Cardiac septum (tissue), 1 donor: ENCODE results near the gene MYBPHL. TPM values are rescaled to one million over a fixed set of nuclear protein-coding genes. Genes with fewer than 3 reads are reported as not detected.
A peak's percentile ranks its signal among the peaks of the same experiment; 100 is the strongest.

ENCODE experiments used
- DNase-seq: peaks from one replicate; pipeline ENCODE4 v3.0.0-alpha.2; 2020; ENCODE audit warnings: low spot score
- intact Hi-C: fragments of 100-400 bp; cut with DNase I; formaldehyde crosslinking; loops from one replicate; pipeline ENCODE4 v1.14.0; 2022
- total RNA-seq: library from RNA; stranded (reverse); fragmentation: NEBNext Ultra II Directional; extraction: Animal tissue kit (Norgen Biotek cat#: 25700); gene quantifications from one replicate; pipeline ENCODE4 v1.2.1, GENCODE V29; 2021
- donor health status: DM: no; HTN: no; CAD: no.

Gene MYBPHL
- total RNA-seq, 1 donor from 2014 or later = 1.2 TPM

GRCh38 chr1:109247401-109248365, 59.1 kb downstream of the MYBPHL start:
- intact Hi-C loops = no loop called here

GRCh38 chr1:109246141-109246551, 60.7 kb downstream of the MYBPHL start:
- intact Hi-C loops = no loop called here
- peak; percentile 51 for DNase-seq

More at GRCh38 chr1:109247401-109248365, 59.1 kb downstream of the MYBPHL start:
- DNase-seq = peak; percentile 65

- peak; percentile 41 for DNase-seq
- intact Hi-C loops = no loop called here
Measured at GRCh38 chr1:109243860-109244552, 62.8 kb downstream of the MYBPHL start.

- intact Hi-C loops = no loop called here
- DNase-seq = peak; percentile 36
Measured at GRCh38 chr1:109243221-109243620, 63.6 kb downstream of the MYBPHL start.

GRCh38 chr1:109242387-109242786, 64.4 kb downstream of the MYBPHL start:
- intact Hi-C loops = no loop called here
- DNase-seq = peak; percentile 50

Other genes starting within 250 kb of the MYBPHL start
- 65.0 TPM for gene TAF13, start 231.0 kb downstream of the MYBPHL start, total RNA-seq
- 37.4 TPM for gene TMEM167B, start 216.2 kb downstream of the MYBPHL start, total RNA-seq
- 0.30 TPM for gene ELAPOR1, start 192.9 kb downstream of the MYBPHL start, total RNA-seq
- gene SARS1, start 93.1 kb downstream of the MYBPHL start, total RNA-seq = 104 TPM
- 7.1 TPM for gene CELSR2, start 57.5 kb downstream of the MYBPHL start, total RNA-seq
- gene PSRC1, start 23.9 kb downstream of the MYBPHL start, total RNA-seq = 0.59 TPM
- 184 TPM for gene SORT1, start 90.9 kb upstream of the MYBPHL start, total RNA-seq
- gene PSMA5, start 119.4 kb upstream of the MYBPHL start, total RNA-seq = 60.7 TPM
- gene SYPL2, start 159.5 kb upstream of the MYBPHL start, total RNA-seq = 28.9 TPM
- 3.8 TPM for gene ATXN7L2, start 176.9 kb upstream of the MYBPHL start, total RNA-seq
- 5.5 TPM for gene CYB561D1, start 187.1 kb upstream of the MYBPHL start, total RNA-seq
- 13.8 TPM for gene AMIGO1, start 202.7 kb upstream of the MYBPHL start, total RNA-seq
- 0.13 TPM for gene GPR61, start 232.9 kb upstream of the MYBPHL start, total RNA-seq
- 3.9 TPM for gene GNAI3, start 241.6 kb upstream of the MYBPHL start, total RNA-seq